SU-DHL-6 (cell line): ENCODE data around the gene SEL1L2.

ENCODE experiments used
- H2AFZ ChIP-seq: fragments of 200-600 bp; sonication (generic); 2 replicates; pipeline ENCODE4 v1.6.1; 2014; ENCODE audit warnings: low read depth, mild to moderate bottlenecking, moderate library complexity, mixed read lengths, antibody characterized with exemption, low read length; ENCODE audit not compliant: severe bottlenecking
- H3F3A ChIP-seq: fragments of 200-600 bp; shearing (Covaris generic); 2 replicates; pipeline ENCODE4 v1.6.0; 2016; ENCODE audit warnings: antibody characterized with exemption, mild to moderate bottlenecking; ENCODE audit not compliant: insufficient read depth
- H3K27ac ChIP-seq: fragments of 200-600 bp; sonication (generic); 2 replicates; pipeline ENCODE4 v1.5.1; 2016; ENCODE audit warnings: low read depth, mild to moderate bottlenecking, low read length, moderate library complexity, mixed read lengths
- H3K27me3 ChIP-seq: fragments of 200-600 bp; sonication (generic), shearing (Covaris generic); 2 replicates; pipeline ENCODE4 v1.6.0; 2014; ENCODE audit warnings: mild to moderate bottlenecking, low read length
- H3K36me3 ChIP-seq: fragments of 200-600 bp; sonication (generic); 2 replicates; pipeline ENCODE4 v1.6.1; 2014; ENCODE audit warnings: mild to moderate bottlenecking, low read length, mixed read lengths
- H3K4me2 ChIP-seq: fragments of 300-600, 200-600 bp; shearing (Covaris generic), sonication (generic); 2 replicates; pipeline ENCODE4 v1.6.0; 2014; ENCODE audit warnings: low read length, low read depth, mild to moderate bottlenecking; ENCODE audit not compliant: poor library complexity, severe bottlenecking
- H3K4me3 ChIP-seq: fragments of 200-600 bp; sonication (generic); 2 replicates; pipeline ENCODE4 v1.5.1; 2014; ENCODE audit warnings: antibody characterized with exemption, low read length, mild to moderate bottlenecking, mixed read lengths; ENCODE audit not compliant: insufficient read depth, poor library complexity, severe bottlenecking
- H3K79me2 ChIP-seq: fragments of 200-600 bp; sonication (generic); 2 replicates; pipeline ENCODE4 v1.6.1; 2014; ENCODE audit warnings: mild to moderate bottlenecking, low read length, moderate library complexity; ENCODE audit not compliant: insufficient read depth
- H3K9ac ChIP-seq: fragments of 200-600 bp; sonication (generic); 2 replicates; pipeline ENCODE4 v1.7.0; 2014; ENCODE audit warnings: mild to moderate bottlenecking, low read length
- H3K9me2 ChIP-seq: fragments of 200-600 bp; sonication (generic); replicated peaks from 2 replicates; pipeline ENCODE4 v1.6.1; 2014; ENCODE audit warnings: low read length; ENCODE audit not compliant: insufficient read depth
- H3K9me3 ChIP-seq: fragments of 200-600 bp; sonication (generic); 2 replicates; pipeline ENCODE4 v1.6.1; 2014; ENCODE audit warnings: low read length, mixed read lengths; ENCODE audit not compliant: insufficient read depth
- H4K20me1 ChIP-seq: fragments of 200-600 bp; sonication (generic); 2 replicates; pipeline ENCODE4 v1.6.1; 2014; ENCODE audit warnings: low read depth, mild to moderate bottlenecking, antibody characterized with exemption, low read length, moderate library complexity, mixed read lengths
- EZH2phosphoT487 ChIP-seq: fragments of 200-600 bp; sonication (generic), shearing (Covaris generic); conservative IDR thresholded peaks from 2 replicates; pipeline ENCODE4 v1.6.1; 2018; ENCODE audit warnings: mild to moderate bottlenecking, antibody characterized with exemption, low read length, moderate library complexity, mixed read lengths
- TF ChIP-seq, protein P1 (sequence below): fragments of 200-600 bp; sonication (generic); IDR thresholded peaks from one replicate; pipeline ENCODE4 v1.5.1; 2017; ENCODE audit warnings: antibody characterized with exemption, mild to moderate bottlenecking, low read length, moderate library complexity; ENCODE audit not compliant: insufficient read depth, poor library complexity, severe bottlenecking

Gene SEL1L2

DNA sequence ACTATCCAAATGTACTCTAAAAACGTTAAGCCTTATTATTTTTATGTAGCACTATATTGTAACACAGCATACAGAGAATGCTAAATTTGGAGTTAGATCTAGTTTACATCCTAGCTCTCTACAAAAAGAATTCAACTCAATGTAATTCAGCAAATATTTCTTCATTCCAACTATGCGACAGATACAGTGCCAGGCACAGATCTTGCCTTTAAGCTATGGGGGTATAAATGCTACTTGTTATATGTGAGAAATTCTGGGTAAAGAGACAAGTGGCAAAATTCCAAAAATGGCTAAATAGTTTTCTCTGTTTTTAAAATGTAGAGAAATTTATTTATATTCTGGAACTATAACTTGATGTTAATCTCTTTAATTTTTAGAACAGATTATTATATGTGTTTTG, 63.2 kb downstream of the SEL1L2 start:
- H3K27me3 ChIP-seq = no peaks in the 10 kb centered on the region
- no peaks in the 10 kb centered on the region for H3F3A ChIP-seq
- TF ChIP-seq, protein P1, sequence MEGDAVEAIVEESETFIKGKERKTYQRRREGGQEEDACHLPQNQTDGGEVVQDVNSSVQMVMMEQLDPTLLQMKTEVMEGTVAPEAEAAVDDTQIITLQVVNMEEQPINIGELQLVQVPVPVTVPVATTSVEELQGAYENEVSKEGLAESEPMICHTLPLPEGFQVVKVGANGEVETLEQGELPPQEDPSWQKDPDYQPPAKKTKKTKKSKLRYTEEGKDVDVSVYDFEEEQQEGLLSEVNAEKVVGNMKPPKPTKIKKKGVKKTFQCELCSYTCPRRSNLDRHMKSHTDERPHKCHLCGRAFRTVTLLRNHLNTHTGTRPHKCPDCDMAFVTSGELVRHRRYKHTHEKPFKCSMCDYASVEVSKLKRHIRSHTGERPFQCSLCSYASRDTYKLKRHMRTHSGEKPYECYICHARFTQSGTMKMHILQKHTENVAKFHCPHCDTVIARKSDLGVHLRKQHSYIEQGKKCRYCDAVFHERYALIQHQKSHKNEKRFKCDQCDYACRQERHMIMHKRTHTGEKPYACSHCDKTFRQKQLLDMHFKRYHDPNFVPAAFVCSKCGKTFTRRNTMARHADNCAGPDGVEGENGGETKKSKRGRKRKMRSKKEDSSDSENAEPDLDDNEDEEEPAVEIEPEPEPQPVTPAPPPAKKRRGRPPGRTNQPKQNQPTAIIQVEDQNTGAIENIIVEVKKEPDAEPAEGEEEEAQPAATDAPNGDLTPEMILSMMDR = no peak
- TF ChIP-seq EZH2phosphoT487 = no peak
- H3K36me3 ChIP-seq = no peaks in the 10 kb centered on the region
- H4K20me1 ChIP-seq = no peaks in the 10 kb centered on the region
- H2AFZ ChIP-seq = no peak overlapping the region
- no peak overlapping the region for H3K27ac ChIP-seq
- no peaks in the 10 kb centered on the region for H3K79me2 ChIP-seq
- no peaks in the 10 kb centered on the region for H3K9me2 ChIP-seq
- H3K9ac ChIP-seq = no peak overlapping the region
- no peaks in the 10 kb centered on the region for H3K9me3 ChIP-seq
- no peak overlapping the region for H3K4me3 ChIP-seq
- H3K4me2 ChIP-seq = no peak overlapping the region

DNA sequence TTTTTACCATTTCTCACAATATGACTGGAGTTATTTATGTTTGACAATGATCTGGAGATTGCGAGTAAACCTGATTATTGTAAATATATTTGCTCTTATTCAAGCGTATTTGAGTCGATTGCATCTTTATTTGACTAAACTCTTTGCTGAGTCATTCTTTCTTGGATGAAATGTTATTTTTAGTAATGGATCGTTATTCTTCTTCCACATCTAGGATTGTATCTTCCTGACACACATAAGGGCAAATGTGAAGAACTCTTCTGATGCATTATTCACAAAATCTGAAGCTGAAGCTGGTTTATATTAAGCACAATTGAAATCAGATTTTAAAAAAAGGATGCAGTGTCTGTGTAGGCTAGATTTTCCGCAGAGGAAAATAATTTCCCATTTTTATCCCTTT, 68.2 kb downstream of the SEL1L2 start:
- no peaks in the 10 kb centered on the region for H3F3A ChIP-seq
- no peak overlapping the region for H3K9ac ChIP-seq
- no peak overlapping the region for H2AFZ ChIP-seq
- no peaks in the 10 kb centered on the region for H3K79me2 ChIP-seq
- no peaks in the 10 kb centered on the region for H3K27me3 ChIP-seq
- H3K4me3 ChIP-seq = no peak overlapping the region
- H3K9me3 ChIP-seq = no peaks in the 10 kb centered on the region
- H3K27ac ChIP-seq = no peak overlapping the region
- no peak overlapping the region for H3K4me2 ChIP-seq
- no peaks in the 10 kb centered on the region for H3K36me3 ChIP-seq
- no peaks in the 10 kb centered on the region for H3K9me2 ChIP-seq
- H4K20me1 ChIP-seq = no peaks in the 10 kb centered on the region
- TF ChIP-seq EZH2phosphoT487 = no peak
- TF ChIP-seq, protein P1 = no peak

GRCh38 chr20:13915284-13915683, 75.1 kb downstream of the SEL1L2 start:
- Histone ChIP-seq H3K9me3 (no peaks in the 10 kb centered on the region), H3K9me2 (no peaks in the 10 kb centered on the region), H3K4me2 (no peak overlapping the region), H4K20me1 (no peaks in the 10 kb centered on the region), H3K27me3 (no peaks in the 10 kb centered on the region), H3K27ac (no peak overlapping the region), H3F3A (no peaks in the 10 kb centered on the region), H3K4me3 (no peak overlapping the region), H2AFZ (no peak overlapping the region), H3K36me3 (no peaks in the 10 kb centered on the region), H3K79me2 (no peaks in the 10 kb centered on the region), H3K9ac (no peak overlapping the region)
- TF ChIP-seq, protein P1 = no peak
- TF ChIP-seq EZH2phosphoT487 = no peak
